NCI-H2196 treated with DMSO at 0.1 percent for 48 hours (cell line): ENCODE measurements around the gene DOCK3.
"Not testable (repeated sequence)": the region's sequence is repeated elsewhere in the genome, so short reads cannot be mapped to it uniquely, and the experiment has no call there.

Experiments used
- DNase-seq: peaks from one replicate; lab custom pipeline; 2025; ENCODE audit not compliant: unreplicated experiment; lab: John Stamatoyannopoulos, UW

The DOCK3 gene

DNA sequence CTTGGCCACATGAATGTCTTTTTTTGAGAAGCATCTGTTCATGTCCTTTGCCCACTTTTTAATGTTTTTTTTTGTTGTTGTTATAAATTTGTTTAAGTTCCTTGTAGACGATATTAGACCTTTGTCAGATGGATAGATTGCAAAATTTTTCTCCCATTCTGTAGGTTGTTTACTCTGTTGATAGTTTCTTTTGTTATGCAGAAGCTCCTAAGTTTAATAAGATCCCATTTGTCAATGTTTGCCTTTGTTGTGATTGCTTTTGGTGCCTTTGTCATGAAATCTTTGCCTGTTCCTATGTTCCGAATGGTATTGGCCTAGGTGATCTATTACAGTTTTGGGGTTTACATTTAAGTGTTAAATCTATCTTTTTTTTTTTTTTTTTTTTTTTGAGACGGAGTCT lies 116.2 kb downstream of the DOCK3 start:
- not testable (repeated sequence) for DNase-seq

DNA sequence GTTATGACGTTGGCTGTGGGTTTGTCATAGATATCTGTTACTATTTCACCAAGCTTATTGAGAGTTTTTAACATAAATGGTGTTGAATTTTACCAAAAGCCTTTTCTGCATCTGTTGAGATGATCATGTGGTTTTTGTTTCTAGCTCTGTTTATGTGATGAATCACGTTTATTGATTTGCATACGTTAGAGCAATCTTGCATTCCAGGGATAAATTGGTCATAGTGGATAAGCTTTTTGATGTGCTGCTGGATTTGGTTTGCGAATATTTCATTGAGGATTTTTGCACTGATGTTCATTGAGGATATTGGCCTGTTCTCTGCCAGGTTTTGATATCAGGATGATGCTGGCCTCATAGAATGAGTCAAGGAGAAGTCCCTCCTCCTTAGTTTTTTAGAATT lies 117.8 kb downstream of the DOCK3 start:
- DNase-seq: no peak

DNA sequence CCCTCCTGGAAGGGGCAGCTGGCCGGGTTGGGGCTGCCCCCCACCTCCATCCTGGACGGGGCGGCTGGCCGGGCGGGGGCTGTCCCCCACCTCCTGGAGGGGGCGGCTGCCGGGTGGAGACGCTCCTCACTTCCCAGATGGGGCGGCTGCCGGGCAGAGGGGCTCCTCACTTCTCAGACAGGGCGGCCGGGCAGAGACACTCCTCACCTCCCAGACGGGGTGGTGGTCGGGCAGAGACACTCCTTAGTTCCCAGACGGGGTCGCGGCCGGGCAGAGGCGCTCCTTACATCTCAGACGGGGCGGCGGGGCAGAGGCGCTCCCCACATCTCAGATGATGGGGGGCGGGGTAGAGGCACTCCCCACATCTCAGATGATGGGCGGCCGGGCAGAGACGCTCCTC lies 129.1 kb downstream of the DOCK3 start:
- not testable (repeated sequence) for DNase-seq

DNA sequence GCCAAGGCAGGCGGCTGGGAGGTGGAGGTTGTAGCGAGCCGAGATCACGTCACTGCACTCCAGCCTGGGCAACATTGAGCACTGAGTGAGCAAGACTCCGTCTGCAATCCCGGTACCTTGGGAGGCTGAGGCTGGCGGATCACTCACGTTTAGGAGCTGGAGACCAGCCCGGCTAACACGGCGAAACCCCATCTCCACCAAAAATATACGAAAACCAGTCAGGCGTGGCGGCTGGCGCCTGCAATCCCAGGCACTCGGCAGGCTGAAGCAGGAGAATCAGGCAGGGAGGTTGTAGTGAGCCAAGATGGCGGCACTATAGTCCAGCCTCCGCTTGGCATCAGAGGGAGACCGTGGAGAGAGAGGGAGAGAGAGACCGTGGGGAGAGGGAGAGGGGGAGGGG lies 129.6 kb downstream of the DOCK3 start:
- DNase-seq: not testable (repeated sequence)

DNA sequence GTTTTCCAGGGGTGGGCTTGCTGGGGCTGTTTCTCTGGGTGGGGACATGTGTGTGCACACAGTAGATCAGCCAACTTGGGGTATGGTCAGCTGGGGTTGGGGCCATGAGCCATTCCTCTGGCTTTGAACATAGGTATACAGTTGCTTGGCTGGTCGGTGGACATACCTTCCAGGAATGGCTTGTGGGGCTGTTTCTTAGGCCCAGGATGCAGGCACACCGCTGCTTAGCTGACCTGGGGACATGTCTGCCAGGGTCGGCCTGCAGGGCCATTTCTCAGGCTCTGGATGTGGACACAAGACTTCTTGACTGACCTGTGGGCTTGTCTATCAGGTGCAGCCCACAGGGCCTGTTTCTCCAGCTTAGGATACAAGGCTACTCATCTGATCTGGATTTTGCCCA lies 130.6 kb downstream of the DOCK3 start:
- no peak for DNase-seq

DNA sequence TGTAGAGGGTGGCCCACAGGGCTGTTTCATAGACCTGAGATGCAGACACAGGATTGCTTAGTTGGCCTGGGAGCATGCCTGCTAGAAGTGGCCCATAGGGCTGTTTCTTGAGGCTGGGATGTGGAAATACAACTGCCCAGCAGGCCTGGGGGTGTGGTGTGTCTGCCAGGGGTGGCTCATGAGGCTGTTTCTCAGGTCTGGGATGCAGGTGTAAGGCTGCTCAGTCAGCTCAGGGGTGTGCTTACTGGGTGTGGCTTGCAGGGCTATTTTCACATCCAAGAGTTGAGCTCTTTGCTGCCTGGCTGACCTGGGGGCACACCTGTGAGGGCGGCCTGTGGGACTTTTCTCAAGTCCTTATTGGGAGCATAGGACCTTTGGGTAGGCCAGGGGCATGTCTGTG lies 131.3 kb downstream of the DOCK3 start:
- no peak for DNase-seq

DNA sequence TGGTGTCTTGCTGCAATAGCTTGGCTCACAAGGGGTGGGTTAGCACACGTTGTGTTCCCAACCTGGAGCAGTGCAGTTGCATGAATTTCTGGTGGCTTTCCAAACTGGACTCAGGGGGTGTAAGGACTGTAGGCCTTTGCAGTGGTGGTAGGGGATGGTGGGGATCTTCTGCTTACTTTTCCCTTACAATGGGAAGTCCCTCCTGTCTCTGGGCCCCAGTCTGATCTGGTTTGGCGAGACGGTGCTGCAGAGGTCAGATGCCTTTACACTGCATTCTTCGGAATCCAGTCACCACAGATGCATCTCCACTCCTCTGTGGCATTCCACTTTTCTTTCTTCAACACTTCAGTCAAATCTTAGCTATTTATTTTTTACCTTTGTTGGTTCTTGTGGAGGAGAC lies 132.1 kb downstream of the DOCK3 start:
- no peak for DNase-seq

DNA sequence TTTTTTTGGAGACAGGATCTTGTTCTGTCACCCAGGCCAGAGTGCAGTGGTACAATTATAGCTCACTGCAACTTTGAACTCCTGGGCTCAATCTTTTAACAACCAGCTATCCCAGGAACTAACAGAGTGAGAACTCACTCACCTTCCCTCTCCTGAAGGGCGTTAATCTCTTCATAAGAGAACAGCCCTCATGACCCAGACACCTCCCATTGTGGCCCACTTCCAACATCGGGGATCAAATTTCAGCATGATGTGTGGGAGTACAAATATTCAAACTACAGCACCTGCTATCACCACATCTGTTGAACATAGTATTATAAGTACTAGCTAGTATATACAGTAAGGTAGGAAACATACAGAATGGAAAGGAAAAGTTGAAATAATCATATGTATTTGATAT lies 132.5 kb downstream of the DOCK3 start:
- DNase-seq: peak; percentile 1

DNA sequence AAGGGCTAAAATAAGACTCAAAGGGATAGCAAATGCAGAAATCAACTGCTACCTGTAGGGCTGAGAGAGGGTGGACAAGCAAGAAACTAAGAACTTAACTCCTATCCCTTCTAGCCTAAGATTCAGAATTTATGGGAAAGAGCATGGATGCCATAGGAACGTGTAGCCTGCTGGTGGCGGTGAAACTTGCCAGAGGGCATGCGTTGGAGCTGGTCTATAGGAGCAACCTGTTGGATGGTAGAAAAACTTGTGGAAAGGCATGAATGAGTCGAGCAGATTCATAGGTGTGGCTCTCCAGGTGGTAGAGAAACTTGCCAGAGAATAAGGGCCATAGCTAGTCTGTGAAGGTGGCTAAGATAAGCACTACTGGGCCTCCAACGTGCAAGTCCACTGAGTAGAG lies 137.2 kb downstream of the DOCK3 start:
- DNase-seq: no peak

DNA sequence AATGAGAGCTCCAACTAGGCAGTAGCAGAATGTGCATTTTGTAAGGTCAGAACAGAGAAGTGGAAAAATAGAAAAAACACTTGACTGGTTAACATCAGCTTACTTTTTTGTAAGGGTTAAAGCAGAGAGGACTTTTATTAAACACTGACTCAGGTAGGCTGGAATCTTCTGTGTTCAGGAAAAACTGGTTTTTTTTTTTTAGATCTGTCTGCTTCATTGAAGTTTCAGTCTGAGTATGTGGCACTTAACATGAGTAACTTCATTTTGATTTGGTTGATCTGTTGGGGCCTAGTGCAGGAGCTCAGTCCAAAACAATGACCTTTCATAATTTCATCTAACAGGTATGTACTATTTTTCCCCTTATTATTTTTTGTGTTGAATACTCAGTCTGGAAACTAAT lies 141.1 kb downstream of the DOCK3 start:
- no peak for DNase-seq

DNA sequence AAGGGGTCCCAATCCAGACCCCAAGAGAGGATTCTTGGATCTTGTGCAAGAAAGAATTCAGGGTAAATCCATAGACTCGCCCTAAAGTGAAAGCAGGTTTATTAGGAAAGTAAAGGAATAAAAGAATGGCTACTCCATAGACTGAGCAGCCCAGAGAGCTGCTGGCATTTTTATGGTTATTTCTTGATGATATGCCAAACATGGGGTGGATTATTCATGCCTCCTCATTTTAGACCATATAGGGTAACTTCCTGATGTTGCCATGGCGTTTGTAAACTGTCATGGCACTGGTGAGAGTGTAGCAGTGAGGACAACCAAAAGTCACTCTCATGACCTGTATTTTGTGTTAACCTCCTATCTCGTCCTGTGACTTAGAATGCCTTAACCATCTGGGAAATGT lies 142.2 kb downstream of the DOCK3 start:
- DNase-seq: no peak

DNA sequence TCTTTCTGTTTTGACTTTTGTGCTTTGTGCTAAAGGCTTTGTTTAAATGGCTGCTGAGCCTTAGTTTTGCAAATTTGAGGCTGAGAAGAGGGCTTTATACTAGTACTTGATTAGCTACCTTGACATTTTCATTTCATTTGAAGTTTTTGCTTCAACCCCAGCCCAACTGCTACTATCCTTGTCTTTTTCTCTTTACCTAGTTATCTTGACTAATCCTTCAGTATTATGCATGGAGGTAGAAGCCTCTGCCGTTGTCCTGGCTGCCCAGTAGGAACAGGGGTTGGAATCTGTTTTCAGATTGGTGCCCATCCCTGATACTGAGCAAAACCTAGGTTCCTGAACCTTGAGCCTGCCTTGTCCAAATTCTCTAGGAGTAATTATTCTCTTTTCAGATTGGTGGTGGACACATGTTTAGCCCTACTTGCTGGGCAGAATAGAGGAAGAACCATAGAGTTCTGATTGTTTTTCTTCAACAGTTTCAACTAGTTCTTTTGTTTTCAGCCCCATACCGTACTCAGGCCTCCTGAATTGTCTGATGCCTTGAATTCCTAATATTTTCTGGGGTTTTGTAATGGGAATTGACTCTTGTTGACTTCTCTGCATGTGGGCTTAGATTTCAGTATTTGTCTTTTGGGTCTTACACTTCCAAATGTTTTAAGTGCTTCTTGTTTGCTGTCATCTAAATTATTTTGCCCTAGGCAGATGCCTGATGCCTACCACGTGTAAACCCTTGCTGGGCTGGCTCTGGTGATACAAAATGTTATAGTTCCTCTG lies 143.2 kb downstream of the DOCK3 start:
- DNase-seq: no peak

DNA sequence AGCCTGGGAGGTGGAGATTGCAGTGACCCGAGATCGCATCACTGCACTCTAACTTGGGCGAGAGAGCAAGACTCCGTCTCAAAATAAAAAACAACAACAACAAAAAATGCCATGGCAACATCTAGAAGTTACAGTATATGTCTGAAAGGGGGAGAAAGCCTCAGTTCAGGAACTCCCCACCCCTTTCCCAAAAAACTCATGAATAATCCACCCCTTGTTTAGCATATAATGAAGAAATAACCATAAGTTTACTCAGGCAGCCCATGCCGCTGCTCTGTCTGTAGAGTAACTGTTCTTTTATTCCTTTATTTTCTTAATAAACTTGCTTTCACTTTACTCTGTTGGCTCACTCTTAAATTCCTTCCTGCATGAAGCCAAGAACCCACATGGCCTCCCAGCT lies 145.2 kb downstream of the DOCK3 start:
- DNase-seq: no peak

DNA sequence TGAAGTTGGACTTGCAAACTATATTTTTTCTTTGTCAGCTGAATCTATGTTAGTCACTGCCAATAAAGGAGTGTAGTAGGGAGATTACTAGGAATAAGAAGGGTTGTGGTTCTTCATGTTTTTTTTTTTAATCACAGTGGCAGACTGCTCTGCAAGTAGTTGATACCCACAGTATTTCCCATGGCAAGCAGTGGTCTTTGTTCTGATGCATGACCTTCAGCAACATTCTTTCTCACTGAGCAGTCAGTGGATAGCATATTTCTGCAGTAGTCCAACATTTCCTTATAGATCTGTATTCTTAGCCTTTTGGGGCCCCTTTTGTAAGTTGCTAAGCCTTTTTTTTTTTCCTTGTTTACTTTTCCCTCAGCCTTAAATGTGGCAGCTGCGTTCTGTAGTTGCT lies 151.1 kb downstream of the DOCK3 start:
- no peak for DNase-seq

DNA sequence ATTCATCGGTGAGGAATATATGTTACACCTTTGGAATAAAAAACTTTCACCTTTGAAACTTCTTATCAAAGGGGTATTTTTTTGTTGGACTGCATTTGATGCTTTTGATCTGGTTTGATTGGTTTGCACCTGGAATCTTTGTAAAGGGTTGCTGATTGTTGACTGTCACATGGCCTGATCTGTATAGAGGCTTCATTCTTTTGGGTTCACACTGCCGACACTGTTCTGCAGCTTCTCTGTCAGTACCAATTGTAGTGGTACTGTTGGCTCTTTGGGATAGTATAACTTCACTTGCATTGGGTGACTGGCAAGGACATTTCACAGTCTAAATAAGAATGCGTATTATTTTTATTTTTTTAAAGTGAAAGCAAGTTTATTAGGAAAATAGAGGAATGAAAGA lies 155.7 kb downstream of the DOCK3 start:
- no peak for DNase-seq

DNA sequence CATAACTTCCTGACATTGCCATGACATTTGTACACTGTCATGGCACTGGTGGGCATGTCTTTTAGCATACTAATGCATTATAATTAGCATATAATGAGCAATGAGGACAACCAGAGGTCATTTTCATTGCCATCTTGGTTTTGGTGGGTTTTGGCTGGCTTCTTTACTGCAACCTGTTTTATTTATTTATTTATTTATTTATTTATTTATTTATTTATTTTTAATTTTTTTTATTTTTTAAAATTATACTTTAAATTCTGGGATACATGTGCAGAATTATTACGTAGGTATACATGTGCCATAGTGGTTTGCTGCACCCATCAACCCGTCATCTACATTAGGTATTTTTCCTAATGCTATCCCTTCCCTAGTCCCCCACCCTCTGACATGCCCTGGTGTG lies 156.3 kb downstream of the DOCK3 start:
- not testable (repeated sequence) for DNase-seq

DNA sequence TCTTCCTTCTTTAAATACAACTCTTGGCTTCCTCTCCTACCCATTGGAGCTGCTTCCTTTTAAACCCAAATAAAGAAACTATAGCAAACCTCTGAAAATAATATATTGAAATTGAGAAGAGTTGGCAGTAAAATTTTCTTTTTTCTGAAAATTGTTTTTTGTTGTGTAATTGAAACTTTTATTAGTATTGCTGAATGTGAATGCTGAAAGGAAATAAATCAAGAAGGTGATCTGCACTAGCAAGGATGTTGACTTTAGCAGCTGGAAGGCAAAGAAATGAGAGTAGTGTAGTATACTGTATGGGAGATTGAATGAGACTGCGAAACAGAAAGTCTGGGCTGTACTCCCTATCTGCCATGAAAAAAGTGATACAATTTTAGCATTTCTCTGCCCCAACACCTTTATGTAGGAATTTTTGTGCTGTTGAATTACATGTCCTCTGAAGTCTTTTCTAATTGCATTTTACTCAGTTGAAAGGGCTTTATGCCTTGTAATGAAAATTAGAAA lies 166.3 kb downstream of the DOCK3 start:
- DNase-seq: no peak

DNA sequence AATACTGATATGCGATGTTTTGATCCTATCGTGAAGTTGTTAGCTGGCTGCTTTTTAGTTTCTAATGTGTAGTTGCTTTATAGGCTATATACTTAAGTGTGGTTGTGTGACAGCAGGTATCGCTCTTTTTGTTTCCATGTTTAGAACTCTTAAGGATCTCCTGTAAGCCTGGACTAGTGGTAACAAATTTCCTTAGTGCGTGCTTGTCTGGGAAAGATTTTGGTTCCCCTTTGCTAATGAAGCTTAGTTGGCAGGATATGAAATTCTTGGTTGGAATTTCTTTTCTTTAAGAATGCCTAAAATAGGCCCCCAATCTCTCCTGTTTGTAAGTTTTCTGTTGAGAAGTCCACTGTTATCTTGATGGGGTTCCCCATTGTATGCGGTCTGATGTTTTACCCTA lies 173.6 kb downstream of the DOCK3 start:
- DNase-seq: no peak

DNA sequence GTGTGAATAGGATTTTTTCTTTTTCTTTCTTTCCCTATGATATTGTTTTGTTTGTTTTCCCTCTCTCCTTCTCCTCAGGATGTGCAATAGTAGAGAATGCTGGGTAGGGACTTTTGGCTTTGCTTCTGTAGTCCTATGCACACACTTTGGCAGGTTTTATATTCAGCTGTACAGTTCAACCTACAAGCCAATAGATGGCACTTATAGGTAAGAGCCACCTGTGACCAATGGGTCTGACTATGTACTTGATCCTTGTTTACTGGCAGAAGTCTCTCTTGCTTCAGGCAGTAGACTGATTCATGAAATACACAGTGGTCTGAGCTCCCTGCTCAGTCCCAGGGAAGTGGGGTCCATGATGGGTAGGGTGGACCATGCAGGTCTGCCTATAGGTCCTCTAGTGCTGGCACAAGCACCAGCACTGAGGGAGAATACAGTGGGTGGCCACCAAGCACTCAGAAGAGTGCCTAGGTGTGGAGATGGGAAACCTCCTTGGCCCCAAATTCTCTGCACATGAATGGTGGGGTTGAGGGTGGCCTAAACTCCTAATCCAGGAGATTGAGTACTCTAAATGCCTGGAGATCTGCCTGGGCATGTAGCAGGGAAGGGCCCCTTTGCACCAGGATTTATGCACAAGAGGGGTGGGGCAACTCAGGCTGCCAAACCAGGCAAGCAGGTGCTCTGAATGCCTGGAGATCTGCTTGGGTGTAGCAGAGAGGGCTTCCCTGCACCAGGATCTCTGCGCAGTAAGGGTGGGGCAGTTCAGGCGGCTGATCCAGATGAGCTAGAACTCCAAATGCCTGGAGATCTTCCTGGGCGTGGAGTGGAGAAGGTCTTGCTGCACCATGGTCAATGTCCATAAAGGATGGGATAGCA lies 176.1 kb downstream of the DOCK3 start:
- DNase-seq: no peak

DNA sequence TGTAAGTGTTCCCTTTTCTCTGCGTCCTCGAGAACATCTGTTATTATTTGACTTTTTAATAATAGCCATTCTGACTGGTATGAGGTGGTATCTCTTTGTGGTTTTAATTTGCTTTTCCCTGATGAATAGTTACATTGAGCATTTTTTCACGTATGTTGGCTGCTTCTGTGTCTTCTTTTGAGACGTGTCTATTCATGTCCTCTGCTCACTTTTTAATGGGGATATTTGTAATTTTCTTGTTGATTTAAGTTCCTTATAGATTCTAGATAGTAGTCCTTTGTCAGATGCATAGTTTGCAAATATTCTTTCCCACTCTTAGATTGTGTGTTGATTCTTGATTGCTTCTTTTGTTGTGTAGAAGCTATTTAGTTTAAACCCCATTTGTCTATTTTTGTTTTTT lies 179.2 kb downstream of the DOCK3 start:
- DNase-seq: no peak

DNA sequence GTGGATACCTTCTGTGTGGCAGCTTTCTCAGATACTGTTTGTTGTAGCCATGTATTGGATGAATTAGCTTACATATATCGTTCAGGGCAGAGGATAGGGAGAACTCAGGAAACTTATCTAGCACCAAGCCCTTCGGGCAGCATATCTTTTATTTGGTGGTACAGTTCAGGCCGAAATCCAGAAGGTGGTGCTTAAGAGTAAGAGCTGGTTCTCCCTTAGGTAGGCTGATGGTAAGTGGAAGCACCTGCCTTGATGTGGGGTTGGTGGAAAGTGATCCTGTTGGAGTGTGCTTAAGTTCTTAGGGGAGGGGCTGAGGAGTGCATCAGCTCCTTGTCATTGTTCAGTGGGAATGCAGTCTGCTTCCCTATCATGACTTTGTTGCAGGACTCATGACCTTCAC lies 187.5 kb downstream of the DOCK3 start:
- DNase-seq: no peak
